NCI-H460 (cell line): Measurements from ENCODE around the gene HOXD1. TPM values are rescaled to one million over a fixed set of nuclear protein-coding genes. Genes with fewer than 3 reads are reported as not detected.

ENCODE experiments used
- DNase-seq: peaks from one replicate; pipeline ENCODE4 v3.0.0-alpha.2; 2016; ENCODE audit warnings: low read depth; ENCODE audit errors: extremely low read depth
- total RNA-seq: library from RNA; depleted of rRNA; stranded (reverse); fragments of >200 nt; shearing (Covaris generic); gene quantifications from 2 replicates; pipeline ENCODE4 v1.2.3, GENCODE V29; 2014

The HOXD1 gene
- total RNA-seq, 1 experiment from 2014 or later = not detected

GRCh38 chr2:176152350-176153181 is 35.9 kb upstream of the HOXD1 start:
- DNase-seq = no peak

- no peak for DNase-seq
These were observed 33.8 kb upstream of the HOXD1 start for GRCh38 chr2:176154576-176155252.

- DNase-seq = no peak
These were observed 33.0 kb upstream of the HOXD1 start for GRCh38 chr2:176155356-176156044.

GRCh38 chr2:176156301-176156806 is 32.1 kb upstream of the HOXD1 start:
- DNase-seq = no peak

- DNase-seq = no peak
These were observed 31.5 kb upstream of the HOXD1 start, which contains the start of gene HOXD3 for GRCh38 chr2:176156807-176157498. Gene HOXD3 (plus strand): TSS chr2:176157307. CDS start chr2:176169115, 11,808 bp downstream.

GRCh38 chr2:176157499-176158185 is 30.8 kb upstream of the HOXD1 start:
- no peak for DNase-seq

GRCh38 chr2:176158186-176158591 is 30.3 kb upstream of the HOXD1 start:
- no peak for DNase-seq

GRCh38 chr2:176158855-176159662 is 29.4 kb upstream of the HOXD1 start:
- no peak for DNase-seq

GRCh38 chr2:176159663-176160250 is 28.7 kb upstream of the HOXD1 start:
- DNase-seq = no peak

- DNase-seq = no peak
These were observed 28.1 kb upstream of the HOXD1 start for GRCh38 chr2:176160251-176160985.

- DNase-seq = no peak
These were observed 27.3 kb upstream of the HOXD1 start for GRCh38 chr2:176160986-176161824.

- DNase-seq = no peak
These were observed 26.4 kb upstream of the HOXD1 start for GRCh38 chr2:176161825-176162626.

- no peak for DNase-seq
These were observed 25.4 kb upstream of the HOXD1 start for GRCh38 chr2:176162911-176163671.

GRCh38 chr2:176163672-176164056 is 24.8 kb upstream of the HOXD1 start:
- DNase-seq = no peak

GRCh38 chr2:176164201-176164600 is 24.3 kb upstream of the HOXD1 start:
- no peak for DNase-seq
